ENCODE results near the gene TMEM30B.

DNA sequence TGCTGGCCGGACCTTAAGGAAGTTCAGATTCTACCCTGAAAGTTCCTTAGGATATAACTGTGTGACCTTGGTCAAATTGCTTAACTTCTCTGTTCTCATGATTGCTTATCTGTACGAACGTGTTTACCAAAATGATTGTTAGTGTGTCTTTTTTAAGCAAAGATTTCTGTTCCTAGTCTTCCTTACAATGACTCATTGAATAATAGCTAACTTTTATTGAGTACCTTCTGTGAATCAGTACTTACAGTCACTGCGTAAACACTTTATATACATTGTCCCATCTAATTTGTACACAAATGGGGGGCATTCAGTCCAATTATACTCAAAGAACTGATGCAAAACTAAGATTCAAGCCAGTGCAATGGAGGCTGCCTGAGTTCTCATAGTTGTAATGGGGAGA is 4.2 kb upstream of the TMEM30B start:
- TF ChIP-seq CTCF (IDR thresholded peaks at IDR 0.05) (no peak), POLR2A (IDR thresholded peaks at IDR 0.05) (no peak)

All from right lobe of liver (tissue), 4 donors.